ENCODE data around the gene FAM111B.

Gene FAM111B

GRCh38 chr11:59158206-59159068 is 51.4 kb downstream of the FAM111B start:
- DNase-seq (ENCODE audit: insufficient read length, low spot score) = peak; percentile 29
- no peak for TF ChIP-seq POLR2A (IDR thresholded peaks at IDR 0.05; ENCODE audit: low read depth, low read length)
- peak; percentile 84 for FAIRE-seq

DNA sequence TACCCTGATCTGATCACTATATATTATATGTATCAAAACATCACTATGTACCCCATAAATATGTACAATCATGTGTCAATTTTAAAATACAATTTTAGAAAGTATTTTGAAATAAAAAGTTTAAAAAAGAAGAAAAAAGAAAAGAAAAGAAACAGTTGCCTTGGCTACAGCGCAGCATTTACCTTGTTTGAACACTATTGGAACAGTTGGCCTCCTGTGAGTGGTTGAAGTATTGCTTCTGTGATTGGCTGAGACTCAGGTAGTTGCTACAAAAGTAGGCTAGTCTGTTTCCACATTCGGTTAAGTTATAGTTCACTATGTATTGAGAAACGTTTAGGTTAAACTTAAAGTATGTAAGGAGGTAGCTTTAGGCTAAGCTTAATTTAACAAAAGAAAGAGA is 57.0 kb downstream of the FAM111B start:
- no peak for DNase-seq (ENCODE audit: insufficient read length, low spot score)
- FAIRE-seq = no peak
- TF ChIP-seq POLR2A (IDR thresholded peaks at IDR 0.05; ENCODE audit: low read depth, low read length) = no peak

DNA sequence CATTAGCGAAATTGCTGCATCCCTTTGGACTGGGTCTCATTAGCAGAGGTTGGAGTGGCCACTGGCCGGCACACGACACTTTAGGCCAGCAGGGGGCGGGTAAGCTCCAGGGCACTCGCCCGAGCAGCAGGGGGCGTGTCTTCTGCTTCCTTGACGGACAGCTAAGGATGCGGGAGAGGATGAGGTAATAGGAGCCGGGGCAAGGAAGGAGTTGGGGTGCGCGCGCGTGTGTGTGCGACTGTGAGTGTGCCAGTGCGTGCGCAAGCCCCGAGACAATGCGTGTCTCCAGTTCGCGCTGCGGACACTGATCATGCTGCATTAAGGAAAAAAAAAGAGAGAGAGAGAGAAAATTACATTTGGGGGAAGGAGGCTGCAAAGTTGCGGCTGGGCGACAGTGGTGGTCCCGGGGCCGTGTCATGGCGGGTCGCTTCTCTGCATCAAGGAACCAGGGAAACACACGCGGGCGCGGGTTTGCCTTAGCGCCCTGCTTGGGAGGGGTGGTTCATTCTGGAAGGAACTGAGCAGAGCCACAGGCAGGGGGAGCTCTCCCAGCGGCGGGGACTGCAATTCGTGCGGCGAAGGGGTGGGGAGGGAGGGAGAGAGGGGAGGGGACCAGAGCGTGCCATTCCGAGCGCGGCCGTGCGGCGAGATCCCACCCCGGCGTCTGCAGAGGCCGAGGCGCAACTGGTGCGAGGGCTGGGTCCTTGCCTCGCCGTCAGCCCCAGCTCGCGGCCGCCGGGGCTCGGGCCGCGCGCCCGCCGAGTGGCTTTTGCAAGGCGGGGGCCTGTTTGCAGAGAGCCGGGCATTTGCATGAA is 64.7 kb downstream of the FAM111B start, which contains the start of gene DTX4:
TSS of gene DTX4 (plus strand) at position 625 of the 815 bp plus-strand sequence. CDS start 464 bp downstream, outside the sequence.
- DNase-seq (ENCODE audit: insufficient read length, low spot score) (peak; percentile 83), FAIRE-seq (peak; percentile 53)
- no peak for TF ChIP-seq POLR2A (IDR thresholded peaks at IDR 0.05; ENCODE audit: low read depth, low read length)

GRCh38 chr11:59172345-59173079 is 65.5 kb downstream of the FAM111B start:
- no peak for FAIRE-seq
- DNase-seq (ENCODE audit: insufficient read length, low spot score) = no peak

GRCh38 chr11:59173080-59173963 is 66.3 kb downstream of the FAM111B start:
- no peak for DNase-seq (ENCODE audit: insufficient read length, low spot score)
- no peak for FAIRE-seq

More at GRCh38 chr11:59172345-59173079, 65.5 kb downstream of the FAM111B start:
- no peak for TF ChIP-seq POLR2A (IDR thresholded peaks at IDR 0.05; ENCODE audit: low read depth, low read length)

DNA sequence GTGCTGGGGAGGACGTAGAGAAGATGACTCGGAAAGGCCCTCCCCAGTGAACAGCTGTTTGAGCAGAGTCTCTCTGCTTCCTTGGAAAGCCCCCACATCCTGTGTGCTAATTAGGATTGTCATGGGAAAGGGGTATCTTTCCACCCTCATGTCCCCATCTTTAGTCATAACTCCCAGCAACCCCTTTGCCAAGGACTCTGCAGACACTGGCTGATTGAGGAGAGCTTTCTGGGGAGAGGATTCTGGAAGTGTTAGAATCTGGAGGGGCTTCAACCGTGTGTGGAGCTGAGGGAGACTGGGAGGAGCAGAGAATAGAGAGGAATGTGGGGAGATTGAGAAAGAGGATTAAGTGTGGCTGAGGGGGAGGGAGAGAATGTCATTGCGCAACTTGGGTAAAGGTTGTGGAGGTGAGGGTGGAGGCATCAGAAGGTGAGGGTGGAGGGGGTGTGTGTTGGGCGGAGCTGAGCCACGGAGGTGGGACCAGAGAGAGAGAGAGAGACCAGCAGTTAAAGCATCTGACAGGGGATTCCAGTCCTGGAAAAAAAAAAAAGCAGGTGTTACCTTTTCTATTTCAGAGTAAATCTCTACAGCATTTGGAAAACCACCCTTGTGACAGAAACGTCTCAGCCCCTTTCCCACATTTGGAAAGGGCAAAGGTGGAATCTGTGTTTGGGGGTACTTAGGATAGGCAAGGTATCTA is 67.1 kb downstream of the FAM111B start:
- DNase-seq (ENCODE audit: insufficient read length, low spot score) (no peak), FAIRE-seq (no peak)
- no peak for TF ChIP-seq POLR2A (IDR thresholded peaks at IDR 0.05; ENCODE audit: low read depth, low read length)

More at GRCh38 chr11:59173080-59173963, 66.3 kb downstream of the FAM111B start:
- TF ChIP-seq POLR2A (IDR thresholded peaks at IDR 0.05; ENCODE audit: low read depth, low read length) = no peak

GRCh38 chr11:59174664-59175033 is 67.6 kb downstream of the FAM111B start:
- DNase-seq (ENCODE audit: insufficient read length, low spot score) (peak; percentile 31), FAIRE-seq (no peak)
- no peak for TF ChIP-seq POLR2A (IDR thresholded peaks at IDR 0.05; ENCODE audit: low read depth, low read length)

DNA sequence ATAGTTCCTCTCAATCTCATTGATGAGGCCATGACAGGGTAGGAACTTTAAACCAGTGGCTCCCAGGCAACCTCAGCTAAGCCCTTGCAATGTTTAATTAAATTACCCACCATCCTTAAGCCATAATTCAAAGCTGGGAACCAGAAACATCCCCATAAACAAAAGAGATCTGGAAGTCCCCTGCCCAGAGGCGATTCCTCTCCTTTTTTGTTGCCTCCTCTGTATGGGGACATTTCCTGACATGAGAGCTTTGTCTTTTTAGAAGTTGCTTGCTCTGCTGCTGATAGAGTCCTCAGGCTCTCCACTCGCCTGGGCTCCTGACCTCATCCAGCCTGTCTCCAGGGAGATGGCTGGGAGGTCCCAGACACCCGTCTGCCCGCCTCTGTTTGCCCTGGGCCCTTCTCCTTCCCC is 68.1 kb downstream of the FAM111B start:
- no peak for TF ChIP-seq POLR2A (IDR thresholded peaks at IDR 0.05; ENCODE audit: low read depth, low read length)
- DNase-seq (ENCODE audit: insufficient read length, low spot score) = no peak
- no peak for FAIRE-seq

DNA sequence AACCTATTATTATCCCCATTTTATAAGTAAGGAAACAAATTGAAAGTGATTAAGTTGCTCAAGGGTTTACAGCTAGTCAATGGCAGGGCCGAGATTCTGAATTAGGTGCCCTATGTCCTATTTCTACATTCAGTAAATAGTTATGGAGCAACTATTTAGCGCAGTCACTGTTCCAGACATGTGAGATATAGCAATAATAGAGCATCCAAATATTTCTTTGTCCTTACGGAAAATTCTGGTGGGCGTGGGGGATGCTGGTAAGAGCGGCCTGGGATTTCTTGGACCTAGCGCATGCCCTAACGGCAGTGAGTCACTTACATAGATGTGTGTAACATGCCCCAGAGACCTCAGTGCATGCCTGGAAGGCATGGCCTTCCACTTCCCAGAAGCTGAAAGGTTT is 69.3 kb downstream of the FAM111B start:
- TF ChIP-seq POLR2A (IDR thresholded peaks at IDR 0.05; ENCODE audit: low read depth, low read length) = no peak
- no peak for FAIRE-seq
- DNase-seq (ENCODE audit: insufficient read length, low spot score) = no peak

Data from H54 (cell line).